ENCODE results near the gene ZBTB7C.

The ZBTB7C gene

DNA sequence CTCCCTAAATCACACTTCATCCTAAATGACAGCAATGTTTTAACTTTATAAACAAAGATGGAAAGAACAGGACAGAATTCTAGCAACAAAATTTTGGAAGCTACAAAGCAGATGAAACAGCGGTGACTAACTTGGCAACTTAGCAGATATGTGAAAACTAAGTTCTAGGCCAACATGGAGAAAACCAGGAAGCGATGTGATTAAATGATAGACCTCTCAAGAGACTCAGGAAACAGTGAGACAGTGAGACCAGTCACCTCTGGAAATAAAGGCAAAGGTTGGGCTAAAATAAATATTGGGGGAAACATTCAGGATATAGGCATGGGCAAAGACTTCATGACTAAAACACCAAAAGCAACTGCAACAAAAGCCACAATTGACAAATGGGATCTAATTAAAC lies 24.4 kb upstream of the ZBTB7C start:
- TF ChIP-seq, protein P1, sequence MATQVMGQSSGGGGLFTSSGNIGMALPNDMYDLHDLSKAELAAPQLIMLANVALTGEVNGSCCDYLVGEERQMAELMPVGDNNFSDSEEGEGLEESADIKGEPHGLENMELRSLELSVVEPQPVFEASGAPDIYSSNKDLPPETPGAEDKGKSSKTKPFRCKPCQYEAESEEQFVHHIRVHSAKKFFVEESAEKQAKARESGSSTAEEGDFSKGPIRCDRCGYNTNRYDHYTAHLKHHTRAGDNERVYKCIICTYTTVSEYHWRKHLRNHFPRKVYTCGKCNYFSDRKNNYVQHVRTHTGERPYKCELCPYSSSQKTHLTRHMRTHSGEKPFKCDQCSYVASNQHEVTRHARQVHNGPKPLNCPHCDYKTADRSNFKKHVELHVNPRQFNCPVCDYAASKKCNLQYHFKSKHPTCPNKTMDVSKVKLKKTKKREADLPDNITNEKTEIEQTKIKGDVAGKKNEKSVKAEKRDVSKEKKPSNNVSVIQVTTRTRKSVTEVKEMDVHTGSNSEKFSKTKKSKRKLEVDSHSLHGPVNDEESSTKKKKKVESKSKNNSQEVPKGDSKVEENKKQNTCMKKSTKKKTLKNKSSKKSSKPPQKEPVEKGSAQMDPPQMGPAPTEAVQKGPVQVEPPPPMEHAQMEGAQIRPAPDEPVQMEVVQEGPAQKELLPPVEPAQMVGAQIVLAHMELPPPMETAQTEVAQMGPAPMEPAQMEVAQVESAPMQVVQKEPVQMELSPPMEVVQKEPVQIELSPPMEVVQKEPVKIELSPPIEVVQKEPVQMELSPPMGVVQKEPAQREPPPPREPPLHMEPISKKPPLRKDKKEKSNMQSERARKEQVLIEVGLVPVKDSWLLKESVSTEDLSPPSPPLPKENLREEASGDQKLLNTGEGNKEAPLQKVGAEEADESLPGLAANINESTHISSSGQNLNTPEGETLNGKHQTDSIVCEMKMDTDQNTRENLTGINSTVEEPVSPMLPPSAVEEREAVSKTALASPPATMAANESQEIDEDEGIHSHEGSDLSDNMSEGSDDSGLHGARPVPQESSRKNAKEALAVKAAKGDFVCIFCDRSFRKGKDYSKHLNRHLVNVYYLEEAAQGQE (IDR thresholded peaks at IDR 0.05; ENCODE audit: insufficient read depth in 1 of 2, low read depth in 2 of 2, low read length in 2 of 2) = no peak
- no peak for TF ChIP-seq FOXP2 (optimal IDR thresholded peaks at IDR 0.05; ENCODE audit: borderline replicate concordance, extremely low read depth, extremely low read length, insufficient read depth)
- TF ChIP-seq SIN3A (IDR thresholded peaks at IDR 0.05; ENCODE audit: borderline replicate concordance, insufficient read depth, low read length) = no peak
- TF ChIP-seq TAF1 (IDR thresholded peaks at IDR 0.05; ENCODE audit: borderline replicate concordance, insufficient read depth, low read length) = no peak
- no peak for TF ChIP-seq POLR2AphosphoS5 (IDR thresholded peaks at IDR 0.05; ENCODE audit: low read depth, low read length)

GRCh38 chr18:48430150-48430549 lies 21.0 kb upstream of the ZBTB7C start:
- TF ChIP-seq, protein P1 (IDR thresholded peaks at IDR 0.05; ENCODE audit: insufficient read depth in 1 of 2, low read depth in 2 of 2, low read length in 2 of 2) = no peak
- no peak for TF ChIP-seq TAF1 (IDR thresholded peaks at IDR 0.05; ENCODE audit: borderline replicate concordance, insufficient read depth, low read length)
- TF ChIP-seq FOXP2 (optimal IDR thresholded peaks at IDR 0.05; ENCODE audit: borderline replicate concordance, extremely low read depth, extremely low read length, insufficient read depth) = no peak
- no peak for TF ChIP-seq POLR2AphosphoS5 (IDR thresholded peaks at IDR 0.05; ENCODE audit: low read depth, low read length)
- TF ChIP-seq SIN3A (IDR thresholded peaks at IDR 0.05; ENCODE audit: borderline replicate concordance, insufficient read depth, low read length) = no peak

DNA sequence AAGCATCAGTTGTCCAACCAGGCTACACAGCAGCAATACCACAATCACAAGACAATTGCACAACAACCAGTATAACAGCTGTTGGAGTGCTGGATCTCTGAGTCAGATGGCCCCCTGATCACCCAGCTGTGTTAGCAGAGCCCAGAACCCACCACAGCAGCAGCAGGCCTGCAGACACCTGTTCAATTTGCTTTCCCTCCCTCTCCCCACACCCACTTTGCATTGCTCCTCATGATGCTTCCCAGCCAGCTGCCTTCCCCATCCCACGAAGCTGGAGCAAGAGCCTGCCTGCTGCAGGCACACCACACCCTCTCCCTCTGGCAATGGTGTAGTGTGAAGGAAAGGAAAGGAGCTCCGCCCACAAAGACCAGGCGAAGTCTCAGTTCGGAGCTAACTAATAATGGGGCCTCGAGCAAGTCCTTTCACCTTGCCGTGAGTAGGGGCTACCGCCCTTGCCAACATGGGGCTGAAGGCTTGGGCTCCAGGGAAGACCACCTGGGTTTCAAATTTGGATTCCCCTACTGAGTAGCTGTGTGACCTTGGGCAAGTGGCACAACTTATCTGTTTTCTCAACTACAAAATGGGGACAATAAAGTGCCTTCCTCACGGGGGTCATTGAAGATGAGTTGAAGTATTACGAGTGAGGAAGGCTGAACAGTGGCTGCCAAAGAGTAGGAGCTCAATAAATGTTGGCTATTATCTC lies 19.4 kb upstream of the ZBTB7C start:
- no peak for TF ChIP-seq POLR2AphosphoS5 (IDR thresholded peaks at IDR 0.05; ENCODE audit: low read depth, low read length)
- no peak for TF ChIP-seq FOXP2 (optimal IDR thresholded peaks at IDR 0.05; ENCODE audit: borderline replicate concordance, extremely low read depth, extremely low read length, insufficient read depth)
- TF ChIP-seq, protein P1 (IDR thresholded peaks at IDR 0.05; ENCODE audit: insufficient read depth in 1 of 2, low read depth in 2 of 2, low read length in 2 of 2) = no peak
- no peak for TF ChIP-seq SIN3A (IDR thresholded peaks at IDR 0.05; ENCODE audit: borderline replicate concordance, insufficient read depth, low read length)
- no peak for TF ChIP-seq TAF1 (IDR thresholded peaks at IDR 0.05; ENCODE audit: borderline replicate concordance, insufficient read depth, low read length)

- no peak for TF ChIP-seq TAF1 (IDR thresholded peaks at IDR 0.05; ENCODE audit: borderline replicate concordance, insufficient read depth, low read length)
- TF ChIP-seq, protein P1 (IDR thresholded peaks at IDR 0.05; ENCODE audit: insufficient read depth in 1 of 2, low read depth in 2 of 2, low read length in 2 of 2) = no peak
- TF ChIP-seq POLR2AphosphoS5 (IDR thresholded peaks at IDR 0.05; ENCODE audit: low read depth, low read length) = no peak
- no peak for TF ChIP-seq SIN3A (IDR thresholded peaks at IDR 0.05; ENCODE audit: borderline replicate concordance, insufficient read depth, low read length)
- no peak for TF ChIP-seq FOXP2 (optimal IDR thresholded peaks at IDR 0.05; ENCODE audit: borderline replicate concordance, extremely low read depth, extremely low read length, insufficient read depth)
Observed at GRCh38 chr18:48422947-48423378, 13.8 kb upstream of the ZBTB7C start.
